Sciatic nerve (tissue), 2 donors: ENCODE results near the gene SLC19A2. TPM values are rescaled to one million over a fixed set of nuclear protein-coding genes. Genes with fewer than 3 reads are reported as not detected.

Experiments used
- ATAC-seq: fragments of 200-7000 bp; cut with Tn5 transposase; one replicate; pipeline ENCODE4 v1.9.1; 2020; ENCODE audit warnings: mild to moderate bottlenecking, moderate library complexity
- DNase-seq: peaks from one replicate; pipeline ENCODE4 v3.0.0-alpha.2; 2020; ENCODE audit warnings: low spot score
- intact Hi-C: fragments of 100-400 bp; cut with DNase I; formaldehyde crosslinking; loops from one replicate; pipeline ENCODE4 v1.14.2; 2022
- total RNA-seq: library from RNA; stranded (reverse); fragmentation: NEBNext Ultra II Directional; extraction: Animal tissue kit (Norgen Biotek cat#: 25700); gene quantifications from one replicate; pipeline ENCODE4 v1.2.1, GENCODE V29; 2021
- donor health status: DM: no; HTN: no; CAD: no.
- donor health status: DM: no; HTN: no; CAD: no.

SLC19A2 gene
- total RNA-seq, 1 donor from 2014 or later, result 7.0 TPM

GRCh38 chr1:169451218-169451824 is 34.4 kb downstream of the SLC19A2 start:
- intact Hi-C loops, result no loop called here
- ATAC-seq, result no peak
- no peak for DNase-seq

GRCh38 chr1:169443923-169444322 is 41.8 kb downstream of the SLC19A2 start:
- intact Hi-C loops, result no loop called here
- ATAC-seq, result no peak
- no peak for DNase-seq

- intact Hi-C loops, result no loop called here
- peak; percentile 92 for ATAC-seq
- peak; percentile 74 for DNase-seq
Observed at GRCh38 chr1:169427081-169427641, 58.6 kb downstream of the SLC19A2 start, which contains the start of gene CCDC181. Gene CCDC181, minus strand, starts transcription at chr1:169427474. Its CDS starts 2,547 bp downstream, at chr1:169424927.

GRCh38 chr1:169426174-169426705 is 59.5 kb downstream of the SLC19A2 start:
- intact Hi-C loops, result no loop called here
- ATAC-seq (no peak), DNase-seq (no peak)

GRCh38 chr1:169421309-169421708 is 64.4 kb downstream of the SLC19A2 start:
- ATAC-seq (no peak), DNase-seq (no peak)
- intact Hi-C loops, result no loop called here

GRCh38 chr1:169414952-169415351 is 70.8 kb downstream of the SLC19A2 start:
- ATAC-seq (no peak), DNase-seq (no peak)
- intact Hi-C loops, result no loop called here

Other genes starting within 250 kb of the SLC19A2 start
- 15.9 TPM for gene NME7, start 118.1 kb downstream of the SLC19A2 start, total RNA-seq
- 28.1 TPM for gene BLZF1, start 117.7 kb downstream of the SLC19A2 start, total RNA-seq
- 2.1 TPM for gene CCDC181, start 58.5 kb downstream of the SLC19A2 start, total RNA-seq
- 1.8 TPM for gene F5, start 100.5 kb upstream of the SLC19A2 start, total RNA-seq
- 21.0 TPM for gene SELP, start 144.2 kb upstream of the SLC19A2 start, total RNA-seq
- gene SELL, start 225.7 kb upstream of the SLC19A2 start, total RNA-seq, result 13.5 TPM
- 20.1 TPM for gene SELE, start 248.1 kb upstream of the SLC19A2 start, total RNA-seq